Measurements from ENCODE around the gene DOP1A. TPM values are rescaled to one million over a fixed set of nuclear protein-coding genes. Genes with fewer than 3 reads are reported as not detected.

DOP1A gene
- total RNA-seq, 8 experiments from 2014 or later, result 15.2 to 36.8 (median 25.0) TPM

GRCh38 chr6:83092756-83093399 lies 25.4 kb downstream of the DOP1A start:
- ATAC-seq (replicated peaks in 6 of 8), result peak in 2 of 8 experiments; percentile 26 to 30

DNA sequence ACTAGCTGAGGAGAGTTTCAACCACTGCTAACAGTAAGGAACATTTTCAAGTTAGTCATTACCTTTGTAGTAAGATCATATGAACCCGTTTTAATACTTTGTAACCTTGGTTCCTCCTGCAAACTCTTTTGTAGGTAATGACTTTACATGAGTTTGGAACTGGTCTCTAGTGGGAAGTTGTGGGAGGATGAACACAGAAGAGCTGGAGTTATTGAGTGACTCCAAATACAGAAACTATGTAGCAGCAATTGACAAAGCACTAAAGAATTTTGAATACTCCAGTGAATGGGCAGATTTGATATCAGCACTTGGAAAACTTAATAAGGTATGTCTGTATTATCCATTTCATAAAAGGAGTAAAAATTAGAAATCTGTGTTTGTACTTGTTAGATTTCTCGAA lies 29.3 kb downstream of the DOP1A start:
- no peak for ATAC-seq (replicated peaks in 6 of 8)
- no peak overlapping the region for H3K27ac ChIP-seq
- no peaks in the 10 kb centered on the region for H3K4me1 ChIP-seq (replicated peaks in 1 of 2)
- H3K4me3 ChIP-seq, result no peak overlapping the region
- WGBS, 10 experiments, result 63 to 100% (median 84%) methylated on average over 1 to 2 of the region's 2 CpGs; no CpG with 5 or more reads in 2 of the 10 experiments
- in situ Hi-C loops (cut with MboI; ENCODE audit: low pct_unique_long_range_greater_than_20kb in 2 of 9, low sequenced_read_pairs in 9 of 9, unreplicated experiment in 9 of 9), result no loop called here

More at GRCh38 chr6:83092756-83093399, 25.4 kb downstream of the DOP1A start:
- Histone ChIP-seq H3K4me1 (replicated peaks in 1 of 2) (no peaks in the 10 kb centered on the region), H3K27ac (no peak overlapping the region), H3K4me3 (no peak overlapping the region)
- in situ Hi-C loops (cut with MboI; ENCODE audit: low pct_unique_long_range_greater_than_20kb in 2 of 9, low sequenced_read_pairs in 9 of 9, unreplicated experiment in 9 of 9), result no loop called here
- 21 to 100% (median 85%) methylated on average over 1 to 3 of the region's 3 CpGs for WGBS, 10 experiments

- ATAC-seq (replicated peaks in 6 of 8), result no peak
- H3K4me1 ChIP-seq (replicated peaks in 1 of 2), result no peaks in the 10 kb centered on the region
- 92 to 100% (median 100%) methylated on average over 2 of the region's 2 CpGs for WGBS, 10 experiments
- H3K27ac ChIP-seq, result no peak overlapping the region
- in situ Hi-C loops (cut with MboI; ENCODE audit: low pct_unique_long_range_greater_than_20kb in 2 of 9, low sequenced_read_pairs in 9 of 9, unreplicated experiment in 9 of 9), result no loop called here
- H3K4me3 ChIP-seq, result no peak overlapping the region
Observed at GRCh38 chr6:83097204-83097603, 29.7 kb downstream of the DOP1A start.

GRCh38 chr6:83097675-83098074 lies 30.2 kb downstream of the DOP1A start:
- Histone ChIP-seq H3K27ac (no peak overlapping the region), H3K4me3 (no peak overlapping the region), H3K4me1 (replicated peaks in 1 of 2) (no peaks in the 10 kb centered on the region)
- 58 to 100% (median 97%) methylated on average over 1 of the region's 1 CpG; no CpG with 5 or more reads in 1 of the 10 experiments for WGBS, 10 experiments
- in situ Hi-C loops (cut with MboI; ENCODE audit: low pct_unique_long_range_greater_than_20kb in 2 of 9, low sequenced_read_pairs in 9 of 9, unreplicated experiment in 9 of 9), result no loop called here
- no peak for ATAC-seq (replicated peaks in 6 of 8)

- no peak for ATAC-seq (replicated peaks in 6 of 8)
- no peak overlapping the region for H3K4me3 ChIP-seq
Observed at GRCh38 chr6:83098589-83098988, 31.1 kb downstream of the DOP1A start.

DNA sequence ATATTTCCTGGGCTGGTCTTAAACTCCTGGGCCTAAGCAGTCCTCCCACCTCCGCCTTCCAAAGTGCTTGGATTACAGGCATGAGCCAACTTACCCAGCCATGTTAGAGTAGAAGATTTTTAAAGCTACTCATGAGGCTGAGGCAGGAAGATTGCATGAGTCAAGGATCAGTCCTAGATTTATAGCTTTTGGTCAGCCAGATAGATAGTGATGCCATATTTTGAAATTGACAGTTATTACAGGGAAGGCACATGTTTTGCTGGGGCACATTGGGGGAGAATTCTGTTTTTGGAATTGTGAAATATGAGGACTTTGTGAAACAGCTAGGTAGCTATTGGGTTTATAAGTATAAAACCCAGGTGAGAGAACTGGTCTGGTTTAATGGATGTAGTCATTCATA lies 40.9 kb downstream of the DOP1A start:
- in situ Hi-C loops (cut with MboI; ENCODE audit: low pct_unique_long_range_greater_than_20kb in 2 of 9, low sequenced_read_pairs in 9 of 9, unreplicated experiment in 9 of 9), result loop anchor here in 1 of 9 experiments (25.0 kb wide), 1 partner anchor 404 kb away; the partner anchor contains the start of gene PRSS35
- ATAC-seq (replicated peaks in 6 of 8), result no peak
- 80 to 100% (median 90%) methylated on average over 1 of the region's 1 CpG; no CpG with 5 or more reads in 5 of the 10 experiments for WGBS, 10 experiments

More at GRCh38 chr6:83098589-83098988, 31.1 kb downstream of the DOP1A start:
- Histone ChIP-seq H3K27ac (no peak overlapping the region), H3K4me1 (replicated peaks in 1 of 2) (no peaks in the 10 kb centered on the region)
- 64 to 100% (median 98%) methylated on average over 1 to 3 of the region's 3 CpGs; no CpG with 5 or more reads in 2 of the 10 experiments for WGBS, 10 experiments
- in situ Hi-C loops (cut with MboI; ENCODE audit: low pct_unique_long_range_greater_than_20kb in 2 of 9, low sequenced_read_pairs in 9 of 9, unreplicated experiment in 9 of 9), result no loop called here

DNA sequence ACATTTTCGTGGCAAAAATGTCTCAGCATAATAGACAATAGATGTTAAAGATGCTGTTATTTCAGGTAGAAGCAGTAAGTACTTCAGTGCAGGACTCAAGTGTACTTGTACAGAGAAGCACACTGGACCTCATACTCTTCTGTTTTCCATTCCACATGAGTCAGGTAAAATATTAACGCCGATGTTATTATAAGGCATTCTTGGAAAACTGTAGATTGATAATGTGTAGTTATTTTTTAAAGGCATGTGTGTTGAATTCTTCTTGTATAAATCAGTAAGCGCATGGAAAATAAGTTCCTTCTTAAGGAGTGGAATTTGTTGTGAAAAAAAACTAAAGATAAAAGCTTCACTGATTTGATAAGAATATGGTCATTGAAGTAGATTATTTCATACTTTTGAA lies 45.8 kb downstream of the DOP1A start:
- H3K4me3 ChIP-seq, result no peak overlapping the region
- 50 to 100% (median 75%) methylated on average over 1 to 4 of the region's 4 CpGs for WGBS, 10 experiments
- in situ Hi-C loops (cut with MboI; ENCODE audit: low pct_unique_long_range_greater_than_20kb in 2 of 9, low sequenced_read_pairs in 9 of 9, unreplicated experiment in 9 of 9), result loop anchor here in 1 of 9 experiments (25.0 kb wide), 1 partner anchor 399 kb away; the partner anchor contains the start of gene PRSS35
- ATAC-seq (replicated peaks in 6 of 8), result no peak
- no peaks in the 10 kb centered on the region for H3K4me1 ChIP-seq (replicated peaks in 1 of 2)
- H3K27ac ChIP-seq, result no peak overlapping the region

More for the DNA sequence above, 40.9 kb downstream of the DOP1A start:
- no peak overlapping the region for H3K4me3 ChIP-seq
- no peak overlapping the region for H3K27ac ChIP-seq
- no peaks in the 10 kb centered on the region for H3K4me1 ChIP-seq (replicated peaks in 1 of 2)

DNA sequence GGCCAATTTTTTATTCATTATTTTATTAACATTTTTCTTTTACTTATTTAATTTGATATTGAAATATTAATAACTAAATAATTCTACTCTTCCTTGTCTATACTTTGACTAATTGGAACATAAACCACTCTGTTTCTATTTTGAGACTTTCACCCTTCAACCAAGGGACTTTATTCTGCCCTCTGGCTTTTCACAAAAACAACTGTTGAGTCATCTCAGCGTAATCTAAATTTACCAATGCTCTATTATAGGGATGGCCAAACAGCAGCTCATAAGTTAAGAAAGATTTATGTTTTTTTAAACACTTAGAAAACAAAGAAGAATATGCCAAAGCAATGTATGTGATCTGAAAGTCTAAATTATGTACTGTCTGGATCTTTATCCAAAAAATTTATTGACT lies 46.7 kb downstream of the DOP1A start:
- H3K27ac ChIP-seq, result no peak overlapping the region
- 54 to 100% (median 93%) methylated on average over 1 of the region's 1 CpG; no CpG with 5 or more reads in 1 of the 10 experiments for WGBS, 10 experiments
- no peak for ATAC-seq (replicated peaks in 6 of 8)
- H3K4me3 ChIP-seq, result no peak overlapping the region
- in situ Hi-C loops (cut with MboI; ENCODE audit: low pct_unique_long_range_greater_than_20kb in 2 of 9, low sequenced_read_pairs in 9 of 9, unreplicated experiment in 9 of 9), result loop anchor here in 1 of 9 experiments (25.0 kb wide), 1 partner anchor 398 kb away; the partner anchor contains the start of gene PRSS35
- no peaks in the 10 kb centered on the region for H3K4me1 ChIP-seq (replicated peaks in 1 of 2)

- ATAC-seq (replicated peaks in 6 of 8), result no peak
- no peak overlapping the region for H3K27ac ChIP-seq
- H3K4me3 ChIP-seq, result no peak overlapping the region
- in situ Hi-C loops (cut with MboI; ENCODE audit: low pct_unique_long_range_greater_than_20kb in 2 of 9, low sequenced_read_pairs in 9 of 9, unreplicated experiment in 9 of 9), result loop anchor here in 1 of 9 experiments (25.0 kb wide), 1 partner anchor 394 kb away; the partner anchor contains the start of gene PRSS35
- WGBS, 10 experiments, result 80 to 100% (median 88%) methylated on average over 1 of the region's 1 CpG; no CpG with 5 or more reads in 4 of the 10 experiments
- H3K4me1 ChIP-seq (replicated peaks in 1 of 2), result no peaks in the 10 kb centered on the region
Observed at GRCh38 chr6:83117802-83118201, 50.3 kb downstream of the DOP1A start.

DNA sequence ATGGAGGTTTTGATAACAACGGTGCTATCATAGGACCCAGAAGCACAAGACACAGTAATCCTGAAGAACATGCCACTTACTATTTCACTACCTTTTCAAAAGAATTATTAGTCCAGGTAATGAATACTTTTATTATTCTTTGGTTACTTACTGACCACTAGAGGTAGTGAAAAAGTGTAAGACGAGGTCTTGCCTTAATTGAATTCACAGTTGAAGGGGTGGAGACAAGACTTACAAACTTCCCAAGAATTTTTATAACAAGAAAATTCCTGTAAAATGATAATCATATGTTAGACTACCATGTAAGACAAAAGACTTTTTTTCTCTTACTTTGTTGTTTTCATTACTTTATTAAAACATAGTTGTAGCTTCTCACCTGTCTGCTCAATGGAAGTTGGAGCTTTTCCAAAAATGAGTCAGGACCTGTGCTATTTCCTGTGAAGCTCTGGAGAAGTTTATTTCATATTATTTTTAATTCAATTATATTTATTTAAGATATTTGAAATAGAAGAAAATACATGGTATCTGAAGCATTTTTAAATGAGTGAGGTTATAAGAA lies 52.4 kb downstream of the DOP1A start:
- no peak overlapping the region for H3K4me3 ChIP-seq
- ATAC-seq (replicated peaks in 6 of 8), result no peak
- in situ Hi-C loops (cut with MboI; ENCODE audit: low pct_unique_long_range_greater_than_20kb in 2 of 9, low sequenced_read_pairs in 9 of 9, unreplicated experiment in 9 of 9), result loop anchor here in 1 of 9 experiments (25.0 kb wide), 1 partner anchor 392 kb away; the partner anchor contains the start of gene PRSS35
- WGBS, 10 experiments, result 58 to 100% (median 98%) methylated on average over 1 to 2 of the region's 2 CpGs
- H3K4me1 ChIP-seq (replicated peaks in 1 of 2), result no peaks in the 10 kb centered on the region
- no peak overlapping the region for H3K27ac ChIP-seq

DNA sequence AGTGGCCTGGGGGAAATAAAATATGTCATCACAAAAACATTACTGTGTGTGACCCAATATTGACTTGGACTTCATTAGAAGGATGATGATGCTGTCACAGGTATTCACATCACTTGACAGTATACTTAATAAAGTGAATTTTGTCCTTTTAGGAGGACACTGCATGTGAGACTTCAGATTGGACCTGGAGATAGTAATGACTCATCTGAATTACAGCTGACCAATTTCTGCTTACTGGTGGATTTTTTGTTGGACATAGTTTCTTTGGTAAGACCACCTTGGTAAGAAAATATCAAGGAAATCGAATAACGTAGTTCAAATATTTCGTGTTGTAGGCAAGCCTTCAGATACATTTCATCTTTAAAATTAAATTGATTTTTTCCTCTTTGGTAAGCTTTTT lies 57.1 kb downstream of the DOP1A start:
- Histone ChIP-seq H3K4me3 (no peak overlapping the region), H3K4me1 (replicated peaks in 1 of 2) (no peaks in the 10 kb centered on the region), H3K27ac (no peak overlapping the region)
- 89 to 100% (median 100%) methylated on average over 1 to 3 of the region's 3 CpGs; no CpG with 5 or more reads in 1 of the 10 experiments for WGBS, 10 experiments
- no peak for ATAC-seq (replicated peaks in 6 of 8)
- in situ Hi-C loops (cut with MboI; ENCODE audit: low pct_unique_long_range_greater_than_20kb in 2 of 9, low sequenced_read_pairs in 9 of 9, unreplicated experiment in 9 of 9), result loop anchor here in 1 of 9 experiments (25.0 kb wide), 1 partner anchor 388 kb away; the partner anchor contains the start of gene PRSS35

DNA sequence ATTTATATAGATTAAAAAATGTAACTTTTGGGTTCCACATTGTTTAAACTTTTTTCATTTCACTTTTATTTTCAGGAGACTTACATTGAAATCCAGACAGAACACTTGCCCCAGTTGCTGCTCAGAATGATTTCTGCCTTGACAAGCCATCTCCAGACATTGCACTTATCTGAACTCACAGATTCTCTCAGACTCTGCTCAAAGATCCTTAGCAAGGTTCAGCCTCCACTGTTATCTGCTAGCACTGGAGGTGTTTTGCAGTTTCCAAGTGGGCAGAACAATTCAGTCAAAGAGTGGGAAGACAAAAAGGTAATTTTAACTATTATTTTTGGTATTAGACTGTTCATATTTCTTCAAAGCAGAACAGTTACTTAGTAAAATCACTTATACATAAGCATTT lies 58.0 kb downstream of the DOP1A start:
- no peak for ATAC-seq (replicated peaks in 6 of 8)
- in situ Hi-C loops (cut with MboI; ENCODE audit: low pct_unique_long_range_greater_than_20kb in 2 of 9, low sequenced_read_pairs in 9 of 9, unreplicated experiment in 9 of 9), result no loop called here
- Histone ChIP-seq H3K27ac (no peak overlapping the region), H3K4me1 (replicated peaks in 1 of 2) (no peaks in the 10 kb centered on the region), H3K4me3 (no peak overlapping the region)

GRCh38 chr6:83126223-83126622 lies 58.8 kb downstream of the DOP1A start:
- no peak overlapping the region for H3K4me3 ChIP-seq
- no peak overlapping the region for H3K27ac ChIP-seq
- 83 to 100% (median 90%) methylated on average over 1 to 2 of the region's 2 CpGs; no CpG with 5 or more reads in 7 of the 10 experiments for WGBS, 10 experiments
- H3K4me1 ChIP-seq (replicated peaks in 1 of 2), result no peaks in the 10 kb centered on the region
- ATAC-seq (replicated peaks in 6 of 8), result no peak
- in situ Hi-C loops (cut with MboI; ENCODE audit: low pct_unique_long_range_greater_than_20kb in 2 of 9, low sequenced_read_pairs in 9 of 9, unreplicated experiment in 9 of 9), result no loop called here
